AG04450 (cell line): ENCODE data around the gene PLAAT4. TPM values are rescaled to one million over a fixed set of nuclear protein-coding genes. Genes with fewer than 3 reads are reported as not detected.

Experiments used
- CTCF ChIA-PET: fragments of 300-600, 350-600 bp; formaldehyde crosslinking; extraction: SDS; loops from one replicate; lab custom pipeline; 2022; ENCODE audit warnings: antibody characterized with exemption, inconsistent platforms; lab: Charles Lee
- POLR2A ChIA-PET: fragments of 350-600 bp; formaldehyde crosslinking; extraction: SDS; loops from one replicate; lab custom pipeline; 2021; ENCODE audit warnings: antibody characterized with exemption, inconsistent platforms; lab: Yijun Ruan, JAX
- DNase-seq: peaks from one replicate; pipeline ENCODE4 v3.0.0-alpha.2; 2011; ENCODE audit warnings: low read depth, low spot score
- H3K27ac ChIP-seq: one replicate; pipeline ENCODE4 v1.5.1; 2012; ENCODE audit warnings: low read depth, low read length, control low read depth
- H3K27me3 ChIP-seq: one replicate; pipeline ENCODE4 v1.6.0; 2012; ENCODE audit warnings: low read length; ENCODE audit not compliant: control insufficient read depth, insufficient read depth
- H3K4me3 ChIP-seq: 2 replicates; pipeline ENCODE4 v1.5.1; 2011; ENCODE audit warnings: mild to moderate bottlenecking, low read depth, low read length, control low read depth
- H3K9me3 ChIP-seq: 2 replicates; pipeline ENCODE4 v1.5.1; 2012; ENCODE audit warnings: low read length; ENCODE audit not compliant: control insufficient read depth, insufficient read depth
- polyA plus RNA-seq: library from polyadenylated mRNA; depleted of rRNA; stranded (reverse); fragments of >200 nt; gene quantifications from 2 replicates; pipeline ENCODE4 v1.2.3, GENCODE V29; 2011
- TF ChIP-seq, protein P1 (sequence below): IDR thresholded peaks from 2 replicates; pipeline ENCODE4 v1.5.1; 2011; ENCODE audit warnings: low read depth, low read length, control low read depth, inconsistent platforms

PLAAT4 gene
- polyA plus RNA-seq, 1 experiment, result 3.5 TPM

DNA sequence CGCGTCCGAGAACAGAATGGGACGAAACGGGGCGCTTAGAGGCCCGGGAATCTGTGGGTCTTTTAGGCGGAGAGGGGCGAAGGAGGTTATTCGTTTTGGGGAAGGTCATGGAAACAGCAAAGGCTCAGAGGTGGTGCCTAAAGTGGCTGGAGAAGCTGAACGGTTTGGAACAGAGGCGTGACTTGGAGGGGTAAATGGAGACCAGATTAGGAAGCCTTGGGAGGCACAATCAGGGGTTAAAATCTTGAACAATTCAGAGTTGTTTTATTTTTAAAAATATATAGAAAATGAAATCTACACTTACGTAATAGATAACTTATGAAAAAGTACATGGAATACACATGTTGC lies 45.4 kb upstream of the PLAAT4 start:
- ChIA-PET CTCF (interaction anchor here (1.2 kb wide), 1 partner anchor 12 kb away, joined by 6 read pairs; no protein-coding TSS in a partner anchor), POLR2A (no interaction called here)
- H3K9me3 ChIP-seq, result no peaks in the 10 kb centered on the region; the same call in 1 of the 2 replicates
- H3K27ac ChIP-seq, result no peak overlapping the region
- TF ChIP-seq, protein P1, sequence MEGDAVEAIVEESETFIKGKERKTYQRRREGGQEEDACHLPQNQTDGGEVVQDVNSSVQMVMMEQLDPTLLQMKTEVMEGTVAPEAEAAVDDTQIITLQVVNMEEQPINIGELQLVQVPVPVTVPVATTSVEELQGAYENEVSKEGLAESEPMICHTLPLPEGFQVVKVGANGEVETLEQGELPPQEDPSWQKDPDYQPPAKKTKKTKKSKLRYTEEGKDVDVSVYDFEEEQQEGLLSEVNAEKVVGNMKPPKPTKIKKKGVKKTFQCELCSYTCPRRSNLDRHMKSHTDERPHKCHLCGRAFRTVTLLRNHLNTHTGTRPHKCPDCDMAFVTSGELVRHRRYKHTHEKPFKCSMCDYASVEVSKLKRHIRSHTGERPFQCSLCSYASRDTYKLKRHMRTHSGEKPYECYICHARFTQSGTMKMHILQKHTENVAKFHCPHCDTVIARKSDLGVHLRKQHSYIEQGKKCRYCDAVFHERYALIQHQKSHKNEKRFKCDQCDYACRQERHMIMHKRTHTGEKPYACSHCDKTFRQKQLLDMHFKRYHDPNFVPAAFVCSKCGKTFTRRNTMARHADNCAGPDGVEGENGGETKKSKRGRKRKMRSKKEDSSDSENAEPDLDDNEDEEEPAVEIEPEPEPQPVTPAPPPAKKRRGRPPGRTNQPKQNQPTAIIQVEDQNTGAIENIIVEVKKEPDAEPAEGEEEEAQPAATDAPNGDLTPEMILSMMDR, result no peak
- no peak for DNase-seq
- peaks cover 33% of the 10 kb centered on the region for H3K27me3 ChIP-seq
- no peak overlapping the region for H3K4me3 ChIP-seq

GRCh38 chr11:63491636-63492372 lies 44.8 kb upstream of the PLAAT4 start:
- TF ChIP-seq, protein P1, result no peak
- Histone ChIP-seq H3K27ac (no peak overlapping the region), H3K4me3 (no peak overlapping the region), H3K27me3 (peaks cover 33% of the 10 kb centered on the region), H3K9me3 (no peaks in the 10 kb centered on the region; the same call in 1 of the 2 replicates)
- ChIA-PET CTCF (interaction anchor here (0.9 to 1.2 kb wide), 2 partner anchors 12 to 13 kb away, joined by 4 to 6 read pairs; no protein-coding TSS in a partner anchor), POLR2A (no interaction called here)
- DNase-seq, result no peak

DNA sequence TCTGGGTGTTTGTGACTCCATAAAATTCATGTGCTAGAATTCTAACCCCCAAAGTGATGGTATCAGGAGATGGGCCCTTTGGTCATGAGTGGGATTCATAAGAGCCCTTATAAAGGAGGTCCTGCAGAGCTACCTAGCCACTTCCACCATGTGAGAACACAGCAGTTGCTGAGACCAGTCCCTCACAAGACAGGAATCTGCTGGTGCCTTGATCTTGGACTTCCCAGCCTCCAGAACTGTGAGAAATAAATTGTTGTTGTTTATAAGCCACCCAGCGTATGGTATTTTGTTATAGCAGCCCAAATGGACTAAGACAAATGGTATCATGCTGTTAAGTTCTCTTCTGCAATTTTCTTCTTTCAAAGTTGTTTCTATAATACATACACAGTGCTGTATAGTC lies 44.2 kb upstream of the PLAAT4 start:
- DNase-seq, result no peak
- no peak overlapping the region for H3K27ac ChIP-seq
- ChIA-PET POLR2A (no interaction called here), CTCF (interaction anchor here (0.9 to 1.2 kb wide), 2 partner anchors 13 to 14 kb away, joined by 4 to 6 read pairs; no protein-coding TSS in a partner anchor)
- H3K27me3 ChIP-seq, result peaks cover 36% of the 10 kb centered on the region
- TF ChIP-seq, protein P1, result no peak
- H3K9me3 ChIP-seq, result no peaks in the 10 kb centered on the region; the same call in 1 of the 2 replicates
- H3K4me3 ChIP-seq, result no peak overlapping the region

GRCh38 chr11:63493127-63493526 lies 43.5 kb upstream of the PLAAT4 start:
- ChIA-PET POLR2A (no interaction called here), CTCF (interaction anchor here (0.6 to 1.2 kb wide), 2 partner anchors 134 to 288 kb away, joined by 3 to 4 read pairs; no protein-coding TSS in a partner anchor)
- Histone ChIP-seq H3K4me3 (no peak overlapping the region), H3K27me3 (peaks cover 36% of the 10 kb centered on the region), H3K27ac (no peak overlapping the region), H3K9me3 (no peaks in the 10 kb centered on the region; the same call in 1 of the 2 replicates)
- TF ChIP-seq, protein P1, result no peak
- no peak for DNase-seq

DNA sequence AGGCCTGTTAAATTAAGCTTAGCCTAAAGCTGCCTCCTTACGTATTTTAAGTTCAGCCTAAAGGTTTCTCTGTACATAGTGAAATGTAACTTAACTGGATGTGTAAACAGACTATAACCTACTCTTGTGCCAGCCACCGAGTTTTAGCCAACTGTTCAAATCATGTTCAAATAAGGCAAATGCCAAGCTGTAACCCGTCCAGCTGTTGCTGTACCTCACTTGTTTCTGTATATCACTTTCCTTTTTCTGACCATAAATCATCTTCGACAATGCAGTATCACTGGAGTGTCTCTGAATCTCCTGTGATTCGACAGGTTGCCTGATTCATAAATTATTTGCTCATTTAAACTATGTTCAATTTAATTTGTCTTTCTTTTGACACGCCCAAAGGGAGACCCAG lies 41.6 kb upstream of the PLAAT4 start:
- H3K27ac ChIP-seq, result no peak overlapping the region
- H3K27me3 ChIP-seq, result peaks cover 28% of the 10 kb centered on the region
- no peaks in the 10 kb centered on the region; the same call in 1 of the 2 replicates for H3K9me3 ChIP-seq
- ChIA-PET POLR2A (no interaction called here), CTCF (no interaction called here)
- TF ChIP-seq, protein P1, result no peak
- no peak for DNase-seq
- no peak overlapping the region for H3K4me3 ChIP-seq
